22Rv1 (cell line): Measurements from ENCODE around the gene MAP7D2.

Experiments used
- H3K27ac ChIP-seq: fragments of 450-650 bp; 2 replicates; pipeline ENCODE4 v1.5.1; 2017
- CTCF ChIP-seq: fragments of 450-650 bp; IDR thresholded peaks from 2 replicates; pipeline ENCODE4 v1.5.1; 2017; ENCODE audit warnings: mild to moderate bottlenecking
- ZFX ChIP-seq: fragments of 450-650 bp; IDR thresholded peaks from 2 replicates; pipeline ENCODE4 v1.6.1; 2017; ENCODE audit warnings: antibody characterized with exemption, borderline replicate concordance

MAP7D2 gene

GRCh38 chrX:19972984-19973383 is 143.7 kb downstream of the MAP7D2 start:
- H3K27ac ChIP-seq: no peak overlapping the region
- TF ChIP-seq CTCF (no peak), ZFX (no peak)

- TF ChIP-seq ZFX (no peak), CTCF (no peak)
- H3K27ac ChIP-seq: no peak overlapping the region
Observed at GRCh38 chrX:19968276-19968675, 148.4 kb downstream of the MAP7D2 start.

DNA sequence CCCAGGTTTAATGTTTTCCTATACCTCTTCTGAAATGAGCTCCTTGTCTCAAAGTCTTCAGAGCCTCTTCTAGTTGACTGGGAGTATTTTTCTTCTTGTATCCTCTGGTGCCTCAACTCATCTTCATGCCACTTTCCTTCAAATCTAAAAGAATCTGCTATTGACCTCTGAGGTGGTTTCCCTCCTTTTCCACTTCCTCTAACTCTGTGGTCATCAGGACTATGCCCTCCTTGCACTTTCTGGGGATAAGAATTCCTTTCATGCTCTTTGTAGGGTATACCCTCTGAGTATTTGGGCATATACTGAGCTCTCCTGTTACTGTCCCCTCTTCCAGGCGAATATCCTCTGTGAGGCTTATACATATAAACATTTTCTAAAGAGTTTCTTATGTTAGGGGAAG is 150.7 kb downstream of the MAP7D2 start:
- TF ChIP-seq ZFX (no peak), CTCF (no peak)
- H3K27ac ChIP-seq: no peak overlapping the region

DNA sequence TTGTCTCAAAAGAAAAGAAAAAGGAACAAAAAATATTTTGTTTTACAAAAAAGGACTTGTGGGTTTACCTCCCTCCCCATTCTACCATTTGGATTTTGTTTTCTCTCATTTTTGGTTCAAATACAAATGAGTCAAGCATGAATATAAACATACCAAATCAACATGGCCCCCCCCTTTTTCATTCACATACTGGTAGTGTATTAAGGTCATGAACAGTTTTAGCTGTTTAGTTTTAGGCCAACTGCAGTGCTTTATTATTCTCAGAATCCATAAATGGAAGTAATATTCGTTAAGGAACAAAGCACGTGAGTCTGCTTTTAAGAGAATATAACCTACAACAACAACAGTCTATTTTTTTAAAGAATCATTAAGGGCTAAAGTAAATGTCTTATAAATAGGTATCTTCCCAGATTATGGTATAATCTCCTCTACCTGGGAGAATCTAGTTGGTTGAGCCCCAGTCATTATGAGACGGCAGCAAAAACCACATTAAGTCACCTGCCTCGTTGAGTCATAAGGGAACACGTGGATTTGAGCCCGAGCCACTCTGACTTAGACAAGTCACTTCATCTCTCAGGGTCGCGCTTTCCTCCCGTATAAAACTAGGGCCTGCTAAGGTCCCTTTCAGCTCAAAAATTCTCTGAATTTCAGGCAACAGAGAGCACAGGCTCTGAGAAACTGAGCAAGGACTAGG is 152.5 kb downstream of the MAP7D2 start:
- H3K27ac ChIP-seq: no peak overlapping the region

DNA sequence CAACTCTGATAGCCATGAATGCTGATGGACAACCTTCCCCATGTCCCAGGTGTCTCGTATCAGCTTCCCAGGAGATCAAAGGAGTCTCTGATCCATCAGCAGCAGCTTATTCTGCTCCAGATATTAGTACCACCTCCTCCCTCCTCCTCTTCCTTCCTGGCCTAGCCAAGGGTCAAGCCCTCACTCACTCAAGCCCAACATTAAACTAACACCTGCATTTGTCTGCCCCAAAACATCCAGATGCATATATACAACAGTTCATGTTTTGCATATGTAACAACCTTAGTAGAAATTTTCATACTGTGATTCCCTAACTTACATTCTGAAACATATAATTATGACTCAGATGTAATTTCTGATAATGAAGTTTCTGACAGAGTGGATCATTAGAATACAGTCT is 155.8 kb downstream of the MAP7D2 start:
- TF ChIP-seq ZFX (no peak), CTCF (no peak)
- no peak overlapping the region for H3K27ac ChIP-seq

More for the DNA sequence above, 152.5 kb downstream of the MAP7D2 start:
- no peak for TF ChIP-seq CTCF
- TF ChIP-seq ZFX: no peak

DNA sequence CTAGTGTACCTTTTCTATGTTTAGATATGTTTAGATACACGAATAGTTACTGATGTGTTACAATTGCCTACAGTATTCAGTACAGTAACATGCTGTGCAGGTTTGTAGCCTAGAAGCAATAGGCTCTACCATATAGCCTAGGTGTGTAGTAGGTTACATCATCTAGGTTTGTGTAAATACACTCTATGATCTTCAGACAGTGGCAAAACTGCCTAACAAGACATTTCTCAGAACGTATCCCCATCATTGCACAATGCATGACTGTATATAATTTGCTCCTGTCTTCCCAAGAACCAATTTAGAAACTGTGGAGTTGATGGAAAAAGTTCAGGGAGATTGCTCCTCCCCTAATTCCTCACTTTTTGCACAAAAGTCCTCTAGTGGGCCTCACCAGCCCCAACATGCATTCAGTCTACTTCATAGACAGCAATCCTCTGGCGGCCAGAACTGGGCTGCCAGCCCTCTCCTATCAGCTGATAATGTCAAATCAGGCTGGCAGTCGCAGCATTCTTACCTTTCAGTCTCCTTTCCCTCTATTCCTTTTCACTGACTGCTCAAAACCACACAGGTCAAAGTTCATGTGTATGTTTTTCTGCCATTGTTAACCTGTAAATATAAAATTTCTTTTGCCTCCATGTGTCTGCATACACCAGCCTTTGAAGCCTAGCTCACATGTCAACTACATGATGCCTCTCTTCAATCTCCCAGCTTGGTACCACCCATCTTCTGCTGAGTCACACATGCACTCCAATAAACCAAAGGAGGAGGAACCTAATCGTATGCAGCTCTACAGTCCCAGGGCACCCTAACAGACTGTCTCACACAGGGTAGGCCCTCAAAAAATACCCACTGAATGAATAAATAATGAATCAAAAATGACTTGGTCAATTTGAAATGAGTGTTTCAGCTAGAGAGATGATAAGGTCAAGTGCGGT is 157.9 kb downstream of the MAP7D2 start:
- no peak overlapping the region for H3K27ac ChIP-seq
- no peak for TF ChIP-seq ZFX
- no peak for TF ChIP-seq CTCF

GRCh38 chrX:19956923-19957322 is 159.8 kb downstream of the MAP7D2 start:
- no peak overlapping the region for H3K27ac ChIP-seq
- no peak for TF ChIP-seq CTCF
- TF ChIP-seq ZFX: no peak
